Cardiac fibroblast (primary cell): ENCODE measurements around the gene STAMBP.
"Not testable (repeated sequence)": the region's sequence is repeated elsewhere in the genome, so short reads cannot be mapped to it uniquely, and the experiment has no call there.

Source experiments
- DNase-seq, 2 donors: peaks; one replicate each; pipeline versions ENCODE4 v3.0.0 to v3.0.0-alpha.2; 2010; ENCODE audit warnings: low read depth in 2 of 2
- H3K4me3 ChIP-seq, 2 donors: replicated peaks in 1 of 2; 1 replicate in 1 of 2; 2 replicates in 1 of 2; pipeline ENCODE4 v1.5.1; 2011; ENCODE audit warnings: low read depth in 2 of 2, low read length in 2 of 2, mild to moderate bottlenecking in 2 of 2, moderate library complexity in 1 of 2
- CTCF ChIP-seq: IDR thresholded peaks from one replicate; pipeline ENCODE4 v1.5.1; 2011; ENCODE audit warnings: low read depth, mild to moderate bottlenecking, low read length, inconsistent platforms

STAMBP gene

GRCh38 chr2:73885406-73885805, 56.6 kb downstream of the STAMBP start:
- H3K4me3 ChIP-seq = no peak overlapping the region
- TF ChIP-seq CTCF = no peak
- no peak for DNase-seq

- no peak overlapping the region for H3K4me3 ChIP-seq
- TF ChIP-seq CTCF = no peak
- no peak for DNase-seq
Observed at GRCh38 chr2:73886357-73886756, 57.6 kb downstream of the STAMBP start.

- not testable (repeated sequence) for H3K4me3 ChIP-seq
- peak in 1 of 2 donors; percentile 16 for DNase-seq
Observed at GRCh38 chr2:73887596-73888353, 59.0 kb downstream of the STAMBP start.

GRCh38 chr2:73888388-73888787, 59.6 kb downstream of the STAMBP start:
- DNase-seq = no peak
- H3K4me3 ChIP-seq = no peak overlapping the region

GRCh38 chr2:73889206-73889605, 60.4 kb downstream of the STAMBP start:
- TF ChIP-seq CTCF = no peak
- DNase-seq = no peak
- no peak overlapping the region for H3K4me3 ChIP-seq

More at GRCh38 chr2:73888388-73888787, 59.6 kb downstream of the STAMBP start:
- TF ChIP-seq CTCF = no peak

- TF ChIP-seq CTCF = no peak
- DNase-seq = no peak
- H3K4me3 ChIP-seq = no peak overlapping the region
Observed at GRCh38 chr2:73890301-73891092, 61.7 kb downstream of the STAMBP start.

- no peak for TF ChIP-seq CTCF
- no peak for DNase-seq
- H3K4me3 ChIP-seq = no peak overlapping the region
Observed at GRCh38 chr2:73891276-73891901, 62.6 kb downstream of the STAMBP start.
